ENCODE measurements around the gene CTNND1. TPM values are rescaled to one million over a fixed set of nuclear protein-coding genes. Genes with fewer than 3 reads are reported as not detected.

CTNND1 gene
- total and polyA plus RNA-seq, 2 of the 4 experiments (the other 2 are of a cell fraction): 88.5 to 229 TPM

GRCh38 chr11:57812634-57813033 is 51.0 kb downstream of the CTNND1 start:
- Histone ChIP-seq H3K23ac (ENCODE audit: low read depth, low read length) (no peak overlapping the region), H3K9me1 (ENCODE audit: insufficient read depth, low read length) (no peaks in the 10 kb centered on the region), H2BK120ac (ENCODE audit: low read depth, low read length) (no peak overlapping the region), H3K79me1 (ENCODE audit: low read depth in 1 of 2, low read length in 2 of 2) (peaks cover 19 to 25% of the 10 kb centered on the region in 2 experiments; a peak in 3 of 4 replicates), H3K36me3 (ENCODE audit: control insufficient read depth, insufficient read depth, low read length) (peaks cover 72% of the 10 kb centered on the region), H4K20me1 (ENCODE audit: insufficient read depth, low read length) (no peaks in the 10 kb centered on the region), H3K9me3 (ENCODE audit: control insufficient read depth, insufficient read depth, low read length) (no peaks in the 10 kb centered on the region), H2AK9ac (replicated peaks; ENCODE audit: low read depth, low read length, poor library complexity) (no peak overlapping the region), H3K27me3 (ENCODE audit: control insufficient read depth, insufficient read depth, low read length) (no peaks in the 10 kb centered on the region), H3K18ac (ENCODE audit: low read depth, low read length) (no peak overlapping the region), H3K14ac (replicated peaks; ENCODE audit: low read depth, low read length) (no peak overlapping the region), H2AK5ac (ENCODE audit: low read depth, low read length) (no peak overlapping the region), H4K5ac (ENCODE audit: low read depth, low read length) (no peak overlapping the region), H4K8ac (ENCODE audit: low read depth in 2 of 2, low read length in 2 of 2) (no peak overlapping the region), H3K4me3 (ENCODE audit: insufficient read depth, low read depth, low read length) (no peak overlapping the region), H2BK20ac (ENCODE audit: low read depth, low read length) (no peak overlapping the region), H3K9ac (ENCODE audit: low read depth, low read length) (no peak overlapping the region), H3K4me2 (ENCODE audit: low read depth, low read length) (no peak overlapping the region), H3K4ac (ENCODE audit: low read depth, low read length) (no peak overlapping the region), H2BK5ac (ENCODE audit: low read depth, low read length, poor library complexity, severe bottlenecking) (no peak overlapping the region), H2BK15ac (ENCODE audit: low read depth, low read length) (no peak overlapping the region), H3K27ac (ENCODE audit: insufficient read depth, low read length) (no peak overlapping the region), H4K91ac (ENCODE audit: insufficient read depth, low read depth, low read length) (no peak overlapping the region), H3K56ac (ENCODE audit: extremely low read depth, insufficient read depth, low read length) (no peak overlapping the region), H3K4me1 (ENCODE audit: control insufficient read depth, insufficient read depth, low read length) (no peaks in the 10 kb centered on the region), H2AFZ (replicated peaks; ENCODE audit: low read length, poor library complexity) (no peak overlapping the region)
- dilution Hi-C loops (cut with HindIII; ENCODE audit: low sequenced_read_pairs, unreplicated experiment): no loop called here
- in situ Hi-C loops (cut with MboI; ENCODE audit: low sequenced_read_pairs): loop anchor here (10.0 kb wide), 1 partner anchor 702 kb away; no protein-coding TSS in a partner anchor
- BruUV-seq (replicated peaks): no TSS peak
- TF ChIP-seq MAFK (IDR thresholded peaks at IDR 0.05; ENCODE audit: low read depth, low read length): no peak
- TF ChIP-seq, protein P1, sequence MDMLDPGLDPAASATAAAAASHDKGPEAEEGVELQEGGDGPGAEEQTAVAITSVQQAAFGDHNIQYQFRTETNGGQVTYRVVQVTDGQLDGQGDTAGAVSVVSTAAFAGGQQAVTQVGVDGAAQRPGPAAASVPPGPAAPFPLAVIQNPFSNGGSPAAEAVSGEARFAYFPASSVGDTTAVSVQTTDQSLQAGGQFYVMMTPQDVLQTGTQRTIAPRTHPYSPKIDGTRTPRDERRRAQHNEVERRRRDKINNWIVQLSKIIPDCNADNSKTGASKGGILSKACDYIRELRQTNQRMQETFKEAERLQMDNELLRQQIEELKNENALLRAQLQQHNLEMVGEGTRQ (IDR thresholded peaks at IDR 0.05; ENCODE audit: low read depth, low read length): no peak
- TF ChIP-seq RFX5 (IDR thresholded peaks at IDR 0.05; ENCODE audit: low read depth, low read length): no peak
- no peak for TF ChIP-seq FOS (IDR thresholded peaks at IDR 0.05; ENCODE audit: low read depth, low read length)
- TF ChIP-seq MAZ (IDR thresholded peaks at IDR 0.05; ENCODE audit: borderline replicate concordance, low read depth, low read length): no peak
- no peak for TF ChIP-seq BHLHE40 (IDR thresholded peaks at IDR 0.05; ENCODE audit: low read depth, low read length)
- TF ChIP-seq SMC3 (IDR thresholded peaks at IDR 0.05; ENCODE audit: low read depth, low read length): no peak
- TF ChIP-seq RAD21 (IDR thresholded peaks at IDR 0.05; ENCODE audit: low read length): no peak
- no peak for TF ChIP-seq POLR2A (IDR thresholded peaks at IDR 0.05; ENCODE audit: low read depth, low read length)
- no peak for TF ChIP-seq MXI1 (IDR thresholded peaks at IDR 0.05; ENCODE audit: borderline replicate concordance, low read depth, low read length)
- TF ChIP-seq ELK1 (IDR thresholded peaks at IDR 0.05; ENCODE audit: borderline replicate concordance, low read depth, low read length): no peak
- TF ChIP-seq CHD1 (IDR thresholded peaks at IDR 0.05; ENCODE audit: low read depth, low read length): no peak
- no peak for TF ChIP-seq RCOR1 (IDR thresholded peaks at IDR 0.05; ENCODE audit: insufficient replicate concordance, low read length)
- TF ChIP-seq CTCF (conservative IDR thresholded peaks at IDR 0.05; ENCODE audit: low read depth, low read length): no peak
- TF ChIP-seq NFE2L2 (IDR thresholded peaks at IDR 0.05; ENCODE audit: low read depth, low read length): no peak
- no peak for TF ChIP-seq CEBPB (IDR thresholded peaks at IDR 0.05; ENCODE audit: low read depth, low read length)
- intact Hi-C loops (cut with micrococcal nuclease): no loop called here
- CTCF ChIA-PET: no interaction called here
- 100% methylated on average over 2 of the region's 6 CpGs; no CpG with 5 or more reads in 1 of the 2 experiments for WGBS, 2 experiments (ENCODE audit: extremely low coverage in 2 of 2, insufficient read length in 1 of 2)
- DNase-seq (no peak), ATAC-seq (ENCODE audit: low read depth) (no peak)
- POLR2A ChIA-PET (ENCODE audit: unreplicated experiment): no interaction called here

All from IMR-90 (cell line).